GM18907 (cell line): Measurements from ENCODE around the gene ADAMTS7.
"Not testable (repeated sequence)": the region's sequence is repeated elsewhere in the genome, so short reads cannot be mapped to it uniquely, and the experiment has no call there.

Experiments
- ATAC-seq: cut with Tn5 transposase; IDR thresholded peaks from one replicate; pipeline ENCODE4 v1.9.1; 2021; ENCODE audit warnings: mild to moderate bottlenecking, moderate library complexity; ENCODE audit not compliant: unreplicated experiment

Gene ADAMTS7

DNA sequence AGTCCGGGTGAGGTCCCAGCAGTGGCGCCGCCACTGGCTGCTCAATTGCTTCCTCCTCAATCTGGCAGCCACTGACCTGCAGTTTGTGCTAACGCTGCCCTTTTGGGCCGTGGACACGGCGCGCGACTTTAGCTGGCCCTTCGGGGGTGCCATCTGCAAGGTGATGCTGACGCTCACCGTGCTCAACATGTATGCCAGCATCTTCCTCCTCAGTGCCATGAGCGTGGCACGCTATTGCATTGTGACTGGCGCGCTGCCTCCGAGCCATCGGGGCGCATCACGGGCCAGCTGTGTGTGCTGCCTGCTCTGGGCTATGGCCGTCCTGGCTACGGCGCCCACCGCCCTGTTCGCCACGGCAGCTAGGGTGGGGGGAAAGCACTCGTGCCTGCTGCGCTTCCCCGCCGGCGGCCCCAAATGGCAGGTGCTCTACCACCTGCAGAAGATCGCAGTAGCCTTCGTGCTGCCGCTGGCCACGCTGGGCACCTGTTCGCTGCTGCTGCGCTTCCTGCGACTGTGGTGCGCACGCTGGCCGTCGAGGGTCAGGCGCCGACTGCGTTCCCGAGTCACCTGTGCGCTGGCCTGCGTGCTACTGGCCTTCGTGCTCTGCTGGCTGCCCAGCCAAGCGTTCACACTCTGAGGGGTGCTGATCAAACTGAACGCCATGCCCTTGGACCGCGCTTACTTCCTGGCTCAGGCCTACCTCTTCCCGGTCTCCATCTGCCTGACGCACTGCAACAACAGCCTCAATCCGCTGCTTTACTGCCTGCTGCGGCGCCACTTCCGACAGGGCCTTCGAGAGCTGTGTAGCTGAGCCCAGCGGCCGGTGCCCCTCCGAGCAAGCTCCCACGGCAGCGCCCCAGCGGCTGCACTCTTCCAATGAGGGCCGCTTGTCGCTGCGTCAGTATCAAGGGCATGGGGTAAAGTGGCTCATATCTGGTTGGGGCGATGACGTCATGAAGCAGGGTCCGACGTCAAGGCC is 20.3 kb upstream of the ADAMTS7 start:
- ATAC-seq: no peak

GRCh38 chr15:78830514-78831228 is 19.4 kb upstream of the ADAMTS7 start:
- no peak for ATAC-seq

- no peak for ATAC-seq
Measured at GRCh38 chr15:78828920-78829319, 17.7 kb upstream of the ADAMTS7 start.

- ATAC-seq: no peak
Measured at GRCh38 chr15:78822514-78822913, 11.2 kb upstream of the ADAMTS7 start.

GRCh38 chr15:78811825-78812183 is 540 bp upstream of the ADAMTS7 start:
- peak; percentile 14 for ATAC-seq

GRCh38 chr15:78810362-78811123 is 721 bp downstream of the ADAMTS7 start:
- peak; percentile 25 for ATAC-seq

DNA sequence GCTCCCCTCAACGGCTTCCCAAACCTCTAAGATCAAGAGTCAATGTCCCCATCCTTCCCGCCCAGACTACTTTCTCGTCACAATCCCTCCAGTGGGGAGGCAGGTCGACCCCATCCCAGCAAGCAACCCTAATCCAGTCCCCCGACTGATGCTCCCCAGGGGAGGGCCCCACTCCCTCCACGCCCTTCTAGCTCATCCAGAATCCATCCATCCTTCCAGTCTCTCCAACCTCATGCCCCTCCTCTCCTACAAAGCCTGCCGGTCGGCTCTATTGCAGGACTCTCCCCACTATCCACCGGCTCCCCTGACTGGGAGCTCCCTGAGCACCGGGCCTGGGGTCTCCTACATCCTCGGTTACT is 1.3 kb downstream of the ADAMTS7 start:
- no peak for ATAC-seq

- no peak for ATAC-seq
Measured at GRCh38 chr15:78808550-78808949, 2.7 kb downstream of the ADAMTS7 start.

GRCh38 chr15:78807359-78807758 is 3.9 kb downstream of the ADAMTS7 start:
- no peak for ATAC-seq

DNA sequence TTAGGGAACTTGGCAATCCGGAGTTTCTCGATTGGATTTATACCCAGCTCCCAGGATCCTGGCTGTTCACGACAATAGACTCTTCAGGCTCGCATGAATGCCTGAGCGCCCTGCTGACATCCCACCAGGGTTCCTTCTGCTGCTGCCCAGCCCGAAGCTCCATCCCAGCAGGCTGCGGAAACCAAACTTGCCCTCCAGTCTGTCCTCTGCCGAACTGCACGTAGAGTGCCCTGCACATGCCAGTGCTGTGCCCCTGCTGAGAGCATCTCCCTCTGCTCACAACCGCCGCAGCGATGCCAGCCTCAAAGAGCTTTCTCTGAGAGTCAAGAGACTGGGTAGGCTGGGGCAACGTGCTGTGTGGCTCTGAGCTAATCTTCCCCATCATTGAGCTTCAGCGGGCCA is 6.9 kb downstream of the ADAMTS7 start:
- no peak for ATAC-seq

GRCh38 chr15:78800806-78801205 is 10.5 kb downstream of the ADAMTS7 start:
- no peak for ATAC-seq

GRCh38 chr15:78800189-78800588 is 11.1 kb downstream of the ADAMTS7 start:
- ATAC-seq: no peak

DNA sequence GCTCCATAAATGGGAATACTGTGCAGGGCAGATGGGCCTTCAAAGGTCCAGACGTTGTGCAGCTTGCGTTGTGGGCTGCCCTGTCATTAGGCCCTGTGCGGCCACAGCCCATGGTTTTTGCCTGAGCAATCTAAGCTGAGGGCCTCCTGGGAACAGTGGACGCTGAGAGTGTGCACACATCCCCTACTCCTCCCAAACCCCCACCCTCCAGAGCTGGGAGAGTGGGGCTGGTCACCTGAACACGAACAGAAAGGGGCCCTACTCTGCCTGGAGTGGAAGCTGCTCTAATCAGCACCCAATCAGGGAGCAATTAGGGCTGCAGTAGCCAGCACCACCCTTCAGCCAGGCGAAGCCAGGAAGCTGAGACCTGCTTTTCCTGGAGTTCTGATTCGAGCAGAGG is 12.2 kb downstream of the ADAMTS7 start:
- ATAC-seq: not testable (repeated sequence)

- not testable (repeated sequence) for ATAC-seq
Measured at GRCh38 chr15:78798355-78798754, 12.9 kb downstream of the ADAMTS7 start.

DNA sequence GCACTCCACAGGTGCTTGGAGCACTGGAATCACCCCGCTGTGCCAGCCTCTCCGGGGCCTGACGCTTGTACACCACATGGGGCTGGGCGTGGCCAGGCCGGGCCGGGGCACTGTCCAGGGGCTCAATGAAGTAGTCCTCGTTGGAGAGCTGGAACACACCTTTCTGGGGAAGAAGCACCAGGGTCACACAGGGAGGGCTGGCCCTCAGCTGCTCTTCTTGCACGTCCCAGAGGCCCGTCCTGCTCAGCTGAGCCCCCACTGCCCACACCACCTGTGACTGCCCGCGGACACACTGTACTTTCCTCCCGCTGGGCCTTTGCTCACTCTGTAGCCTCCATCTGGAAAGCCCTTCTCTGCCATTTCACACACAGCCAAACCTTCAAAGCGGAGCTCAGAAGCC is 13.3 kb downstream of the ADAMTS7 start:
- no peak for ATAC-seq

DNA sequence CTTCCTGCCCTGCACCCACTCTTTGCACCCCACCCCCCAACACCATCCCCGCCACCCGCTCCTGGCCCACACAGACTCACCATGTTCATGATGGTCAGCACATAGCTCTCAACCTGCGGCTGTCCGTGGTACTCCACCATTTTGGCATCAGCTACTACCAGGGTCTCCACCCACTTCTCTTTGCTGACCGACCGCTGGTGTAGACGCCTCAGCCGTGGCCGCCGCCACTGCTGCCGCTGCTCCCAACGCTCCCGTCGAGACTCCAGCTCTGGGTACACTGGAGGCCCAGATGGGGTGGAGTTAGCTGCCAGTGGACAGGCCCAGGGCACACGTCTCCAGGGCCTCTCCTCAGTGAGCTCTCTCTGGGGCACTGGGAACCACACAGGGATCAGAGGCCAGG is 14.8 kb downstream of the ADAMTS7 start:
- ATAC-seq: no peak

GRCh38 chr15:78795043-78795442 is 16.2 kb downstream of the ADAMTS7 start:
- no peak for ATAC-seq

GRCh38 chr15:78794446-78794845 is 16.8 kb downstream of the ADAMTS7 start:
- ATAC-seq: not testable (repeated sequence)

GRCh38 chr15:78791357-78791756 is 19.9 kb downstream of the ADAMTS7 start:
- ATAC-seq: no peak

DNA sequence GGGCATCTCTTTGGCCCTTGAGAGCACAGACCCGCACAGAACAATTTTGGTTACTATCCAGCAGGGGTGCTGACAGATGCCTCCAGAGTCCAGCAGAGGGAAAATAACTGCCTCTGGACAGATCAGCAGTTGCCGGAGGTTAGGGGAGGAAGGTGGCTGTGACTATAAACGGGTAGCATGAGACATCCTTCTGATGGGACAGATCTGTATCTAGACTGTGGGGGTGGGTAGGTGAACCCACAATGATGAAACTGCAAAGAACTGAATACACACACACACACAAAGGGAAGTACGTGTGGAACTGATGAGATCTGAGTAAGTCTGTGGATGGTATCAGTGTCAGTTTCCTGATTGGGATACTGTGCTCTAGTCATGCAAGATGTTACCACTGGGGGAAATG is 21.2 kb downstream of the ADAMTS7 start:
- no peak for ATAC-seq

DNA sequence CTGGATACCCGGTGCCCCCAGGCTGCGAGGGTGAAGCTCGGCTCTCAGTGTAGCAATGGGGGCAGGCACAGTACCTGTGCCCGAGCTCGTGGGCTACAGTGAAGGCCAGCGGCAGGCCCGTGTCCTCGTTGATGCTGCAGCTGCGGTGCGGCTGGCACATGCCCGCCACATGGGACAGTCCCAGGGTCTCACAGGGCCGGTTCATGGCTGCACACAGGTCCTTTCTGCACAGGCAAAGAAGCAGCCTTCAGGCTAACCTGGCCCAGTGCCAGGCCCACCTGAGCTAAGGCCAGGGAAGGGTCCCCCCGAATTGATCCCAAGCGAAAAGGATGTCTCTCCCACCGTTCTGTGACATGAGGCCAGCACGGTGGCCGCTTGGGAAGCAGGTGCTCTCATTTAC is 21.6 kb downstream of the ADAMTS7 start:
- no peak for ATAC-seq
